HG02642 (cell line): ENCODE results near the gene FOXE1.

ENCODE experiments used
- ATAC-seq: cut with Tn5 transposase; IDR thresholded peaks from one replicate; pipeline ENCODE4 v1.9.1; 2021; ENCODE audit warnings: mild to moderate bottlenecking; ENCODE audit not compliant: unreplicated experiment, poor library complexity

Gene FOXE1

DNA sequence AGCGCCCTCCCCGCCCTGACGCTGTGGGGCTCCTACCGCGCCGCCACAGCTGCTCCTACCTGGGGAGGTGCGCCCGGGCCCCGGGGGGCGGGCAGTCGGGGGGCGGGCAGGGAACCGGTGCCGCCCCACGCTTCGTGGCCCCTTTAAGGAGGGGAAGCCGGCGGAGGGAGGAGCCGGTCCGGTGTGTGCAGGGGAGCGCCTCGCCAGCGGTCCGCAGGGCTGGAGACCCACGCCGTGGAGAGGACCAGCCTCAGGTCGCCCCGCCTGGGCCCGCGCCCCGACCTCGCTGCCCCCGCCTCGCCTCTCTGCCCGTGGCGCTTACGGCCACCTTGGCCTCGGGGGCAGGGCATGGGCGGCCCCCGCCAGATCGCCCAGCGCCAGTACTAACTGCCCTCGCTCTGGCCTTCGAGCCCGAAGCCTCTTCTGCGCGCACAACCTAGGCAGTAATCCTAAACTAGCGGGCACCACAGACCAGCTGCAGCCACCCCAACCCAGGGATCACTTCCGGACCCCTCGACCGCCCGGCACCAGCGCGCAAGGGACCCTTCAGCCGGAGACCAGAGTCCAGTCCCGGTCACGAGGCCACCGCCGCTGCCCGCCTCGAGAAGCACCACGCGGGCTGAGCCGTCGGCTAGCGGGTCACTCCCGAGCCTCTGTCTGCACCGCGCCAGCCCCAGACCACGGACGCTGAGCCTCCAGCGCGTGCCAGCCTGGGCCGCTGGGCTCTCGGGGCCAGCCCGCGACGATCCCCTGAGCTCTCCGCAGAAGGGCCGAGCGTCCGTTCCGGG lies at the start of gene FOXE1:
TSS of gene FOXE1 (plus strand) at position 171 of the 788 bp plus-strand sequence. CDS start 689 bp downstream, outside the sequence.
- no peak for ATAC-seq

DNA sequence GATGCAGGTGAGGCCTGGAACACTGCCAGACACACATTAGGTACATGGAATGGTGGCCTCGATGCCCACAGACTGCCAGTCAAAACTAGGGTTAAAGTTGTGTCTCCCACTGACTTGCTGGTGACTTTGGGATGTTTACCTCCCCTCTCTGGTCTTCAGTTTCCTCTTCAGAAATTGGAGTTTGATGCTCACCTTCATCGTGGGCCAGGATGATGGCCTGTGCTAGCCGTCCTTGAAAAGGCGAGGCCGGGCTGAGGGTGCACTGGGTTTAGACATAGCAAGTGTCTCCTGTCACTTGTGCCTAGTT lies 49.0 kb upstream of the FOXE1 start:
- no peak for ATAC-seq

DNA sequence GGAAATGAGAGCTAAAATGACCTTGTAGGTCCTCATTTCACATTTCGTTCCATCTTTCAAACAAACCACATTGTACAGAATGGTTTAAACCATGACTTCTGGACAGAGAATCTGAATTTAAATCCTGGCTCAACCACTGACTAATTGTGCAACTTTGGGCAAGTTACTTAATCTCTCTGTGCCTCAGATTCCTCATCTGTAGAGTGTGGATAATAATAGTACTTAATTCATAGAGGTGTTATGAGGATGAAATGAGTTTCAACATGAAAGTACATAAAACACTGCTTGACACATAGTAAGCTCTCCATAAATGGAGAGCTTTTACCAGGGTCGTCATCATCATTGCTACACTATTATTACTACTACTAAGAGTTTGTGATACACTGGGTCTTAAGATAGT lies 46.3 kb upstream of the FOXE1 start:
- ATAC-seq: no peak

DNA sequence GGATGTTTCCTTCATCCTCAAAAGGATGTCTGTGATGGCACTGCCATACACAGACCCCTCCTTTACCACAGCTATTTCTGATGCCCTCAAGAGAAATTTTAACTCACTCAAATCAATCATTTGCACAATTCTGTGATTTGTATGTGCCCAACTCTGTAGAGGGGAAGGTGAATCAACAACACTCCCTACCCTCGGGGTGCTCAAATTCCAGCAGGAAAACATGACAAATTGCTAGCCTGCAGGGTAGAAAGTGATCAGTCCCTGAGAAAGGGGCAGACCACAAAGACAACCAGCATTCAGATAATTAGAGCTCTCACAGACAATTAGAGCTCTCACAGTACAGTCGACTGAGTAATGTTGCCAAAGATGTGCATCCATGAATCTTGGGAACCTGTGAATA lies 45.3 kb upstream of the FOXE1 start:
- ATAC-seq: no peak

- no peak for ATAC-seq
Measured at GRCh38 chr9:97808415-97808814, 44.6 kb upstream of the FOXE1 start.

GRCh38 chr9:97808972-97809371 lies 44.1 kb upstream of the FOXE1 start:
- ATAC-seq: no peak

DNA sequence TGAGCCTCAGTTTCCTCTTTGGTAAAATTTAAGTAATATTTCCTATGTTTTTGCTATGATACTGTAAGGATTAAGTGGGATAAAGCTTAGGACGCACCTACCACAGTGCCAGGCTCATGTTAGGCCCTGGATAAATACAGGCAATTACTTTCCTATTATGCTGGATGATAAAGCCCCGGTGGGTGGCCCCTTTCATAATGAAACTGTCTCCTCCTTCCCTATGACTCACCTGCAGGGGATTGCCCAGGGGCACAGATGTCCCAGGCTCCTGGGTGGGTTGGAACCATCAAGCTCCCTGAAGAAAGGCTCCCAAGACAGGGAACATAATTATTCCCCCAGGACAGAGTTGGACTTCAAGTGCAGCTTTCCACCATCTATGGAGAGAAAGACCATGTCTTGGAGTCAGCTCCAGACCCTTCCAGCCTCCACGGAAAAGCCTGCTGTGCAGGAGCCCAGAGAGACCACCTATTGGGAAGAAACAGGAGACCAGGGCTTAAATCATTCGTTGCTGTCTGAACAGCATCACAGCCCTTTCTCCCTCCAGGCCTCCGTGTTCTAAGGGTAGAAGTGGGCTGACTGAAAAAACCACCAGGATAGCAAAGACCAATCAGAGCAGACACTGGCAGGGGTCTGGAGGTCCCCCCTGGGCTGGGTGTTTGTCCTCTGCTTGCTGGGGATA lies 43.2 kb upstream of the FOXE1 start:
- no peak for ATAC-seq

- ATAC-seq: no peak
Measured at GRCh38 chr9:97811533-97812246, 41.3 kb upstream of the FOXE1 start.

- ATAC-seq: no peak
Measured at GRCh38 chr9:97812247-97812543, 40.8 kb upstream of the FOXE1 start.

DNA sequence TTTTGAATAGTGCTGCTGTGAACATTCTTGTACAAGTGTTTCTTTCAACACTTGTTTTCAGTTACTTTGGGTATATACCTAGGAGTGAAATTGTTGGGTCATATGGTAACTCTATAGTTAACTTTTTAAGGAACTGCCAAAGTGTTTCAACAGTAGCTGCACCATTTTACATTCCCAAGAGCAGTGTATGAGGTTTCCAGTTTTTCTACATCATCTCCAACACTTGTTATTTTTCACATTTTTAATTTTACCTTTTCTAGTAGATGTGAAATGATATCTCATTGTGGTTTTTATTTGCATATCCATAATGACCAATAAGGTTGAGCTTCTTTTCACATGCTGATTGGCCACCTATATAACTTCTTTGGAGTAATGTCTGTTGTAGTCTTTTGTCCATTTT lies 40.0 kb upstream of the FOXE1 start:
- no peak for ATAC-seq

DNA sequence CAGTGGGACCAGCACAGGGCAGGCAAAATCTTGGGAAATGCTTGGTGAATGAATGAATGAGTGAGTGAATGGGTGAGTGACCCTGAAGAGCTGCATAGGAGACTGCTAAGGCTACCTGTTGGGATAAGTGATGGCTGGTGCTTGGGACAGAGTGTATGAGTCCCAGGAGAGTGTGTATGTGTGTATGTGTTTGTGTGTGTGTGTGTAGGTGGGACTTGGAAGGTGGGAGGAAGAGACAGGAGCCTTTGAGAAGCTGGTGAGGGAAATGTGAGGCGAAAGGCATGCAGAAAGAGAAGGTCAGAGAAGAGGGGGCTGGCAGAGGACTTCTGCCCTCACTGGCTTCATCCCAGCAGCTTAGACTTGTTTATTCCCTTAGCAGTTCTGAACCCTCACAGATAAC lies 33.3 kb upstream of the FOXE1 start:
- ATAC-seq: no peak

GRCh38 chr9:97820373-97820772 lies 32.7 kb upstream of the FOXE1 start:
- no peak for ATAC-seq

GRCh38 chr9:97830884-97831829 lies 21.9 kb upstream of the FOXE1 start:
- ATAC-seq: no peak

- no peak for ATAC-seq
Measured at GRCh38 chr9:97831843-97832636, 21.0 kb upstream of the FOXE1 start.

- no peak for ATAC-seq
Measured at GRCh38 chr9:97840521-97840920, 12.5 kb upstream of the FOXE1 start.

DNA sequence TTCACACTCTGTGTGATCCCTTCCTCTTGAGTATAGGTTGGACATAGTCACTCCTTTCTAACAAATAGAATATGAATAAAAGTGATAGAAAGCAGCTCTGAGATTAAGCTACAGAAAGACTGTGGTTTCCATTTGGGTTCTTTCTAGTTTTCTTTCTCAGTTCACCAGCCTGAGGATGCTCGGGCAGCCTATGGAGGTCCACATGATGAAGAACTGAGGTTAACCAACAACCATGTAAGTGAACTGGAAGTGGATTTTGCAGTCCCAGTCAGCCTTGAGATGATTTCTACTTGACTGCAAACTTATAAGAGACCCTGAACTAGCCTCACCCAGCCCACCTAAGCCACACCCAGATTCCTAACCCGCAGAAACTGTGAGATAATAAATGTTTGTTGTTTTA lies 10.1 kb upstream of the FOXE1 start:
- ATAC-seq: no peak

DNA sequence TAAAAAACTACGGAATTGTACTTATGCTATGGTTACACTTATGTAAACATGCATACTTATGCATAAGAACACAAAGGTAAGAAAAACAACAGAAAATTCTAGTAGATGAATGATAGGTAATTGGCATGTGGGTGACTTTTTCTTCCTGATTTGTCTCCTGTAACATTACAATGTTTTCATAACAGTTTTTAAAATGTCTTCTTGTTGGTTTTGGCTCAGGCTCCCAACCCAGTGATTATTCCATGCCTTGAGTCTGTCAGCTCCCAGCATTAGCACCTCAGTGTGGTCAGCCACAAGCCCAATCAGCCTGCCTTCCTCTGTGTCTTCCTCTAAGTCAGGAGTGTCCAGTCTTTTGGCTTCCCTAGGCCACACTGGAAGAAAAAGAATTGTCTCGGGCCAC lies 7.9 kb upstream of the FOXE1 start:
- ATAC-seq: no peak

GRCh38 chr9:97845763-97846162 lies 7.3 kb upstream of the FOXE1 start:
- no peak for ATAC-seq

GRCh38 chr9:97846347-97846746 lies 6.7 kb upstream of the FOXE1 start:
- no peak for ATAC-seq
